H1 (cell line): ENCODE results near the gene CACNA1C. TPM values are rescaled to one million over a fixed set of nuclear protein-coding genes. Genes with fewer than 3 reads are reported as not detected.

ENCODE experiments used
- ASH2L ChIP-seq: fragments of 200-600, 300-600 bp; sonication (generic); IDR thresholded peaks from one replicate; pipeline ENCODE4 v1.7.1; 2017; ENCODE audit warnings: low read length
- CBX8 ChIP-seq: fragments of 300-800, 300-1000 bp; sonication (generic); IDR thresholded peaks from 2 replicates; pipeline ENCODE4 v1.7.1; 2016; ENCODE audit warnings: low read depth, low read length, borderline replicate concordance
- CTBP2 ChIP-seq: IDR thresholded peaks from 2 replicates; pipeline ENCODE4 v1.7.0; 2011; ENCODE audit warnings: borderline replicate concordance, mild to moderate bottlenecking, moderate library complexity, mixed read lengths, low read length; ENCODE audit not compliant: insufficient read depth, insufficient read length
- EGR1 ChIP-seq: IDR thresholded peaks from 2 replicates; pipeline ENCODE4 v1.6.1; 2011; ENCODE audit warnings: low read depth, low read length, borderline replicate concordance
- KDM5A ChIP-seq: fragments of 200-600 bp; IDR thresholded peaks from 2 replicates; pipeline ENCODE4 v1.7.1; 2012; ENCODE audit warnings: mild to moderate bottlenecking, low read length, inconsistent platforms, mixed read lengths
- MAFK ChIP-seq: IDR thresholded peaks from 2 replicates; pipeline ENCODE4 v1.6.1; 2012; ENCODE audit warnings: low read depth, mild to moderate bottlenecking, improper control_type of control experiment, low read length
- MAX ChIP-seq: IDR thresholded peaks from 2 replicates; pipeline ENCODE4 v1.6.1; 2012; ENCODE audit warnings: inconsistent platforms
- TAF1 ChIP-seq: IDR thresholded peaks from 2 replicates; pipeline ENCODE4 v1.6.1; 2011; ENCODE audit warnings: mild to moderate bottlenecking, low read depth, low read length
- TAF7 ChIP-seq: optimal IDR thresholded peaks from 2 replicates; pipeline ENCODE3; 2011; ENCODE audit warnings: low read depth, mild to moderate bottlenecking, inconsistent platforms, low read length, moderate library complexity, borderline replicate concordance
- polyA plus RNA-seq, 7 experiments: library from polyadenylated mRNA; depleted of rRNA in 3 of 7; stranded (reverse) in 5 of 7; unstranded in 2 of 7; fragments of >200 nt in 5 of 7; fragments of 200-250 nt in 2 of 7; gene quantifications; 1 replicate in 5 of 7; 2 replicates in 1 of 7; 4 replicates in 1 of 7; pipeline versions ENCODE4 v1.2.1 to v1.2.3, GENCODE V29; 2011 to 2013; ENCODE audit warnings: missing spikeins in 2 of 7, mixed read lengths in 2 of 7
- total RNA-seq: library from RNA; stranded (reverse); fragmentation: NEBNext Ultra II Directional; extraction: Animal tissue kit (Norgen Biotek cat#: 25700); gene quantifications from 2 replicates; pipeline ENCODE4 v1.2.1, GENCODE V29; 2021

CACNA1C gene
- total and polyA plus RNA-seq, 2 of the 8 experiments (the other 6 are each of a cell fraction or from before 2014, with no cell fraction given), result 1.3 TPM

GRCh38 chr12:2261708-2262107 is 208.9 kb downstream of the CACNA1C start (continued):
- TF ChIP-seq MAX, result no peak
- no peak for TF ChIP-seq CBX8
- no peak for TF ChIP-seq EGR1
- TF ChIP-seq KDM5A, result no peak
- TF ChIP-seq ASH2L, result no peak
- no peak for TF ChIP-seq MAFK
- TF ChIP-seq TAF1, result no peak
- no peak for TF ChIP-seq TAF7
- TF ChIP-seq CTBP2, result no peak
- TF ChIP-seq, all 59 proteins: peak for 0
